ENCODE data around the gene UFC1. TPM values are rescaled to one million over a fixed set of nuclear protein-coding genes. Genes with fewer than 3 reads are reported as not detected.

Gene UFC1
- total RNA-seq, 1 donor from 2014 or later = 89.4 TPM

DNA sequence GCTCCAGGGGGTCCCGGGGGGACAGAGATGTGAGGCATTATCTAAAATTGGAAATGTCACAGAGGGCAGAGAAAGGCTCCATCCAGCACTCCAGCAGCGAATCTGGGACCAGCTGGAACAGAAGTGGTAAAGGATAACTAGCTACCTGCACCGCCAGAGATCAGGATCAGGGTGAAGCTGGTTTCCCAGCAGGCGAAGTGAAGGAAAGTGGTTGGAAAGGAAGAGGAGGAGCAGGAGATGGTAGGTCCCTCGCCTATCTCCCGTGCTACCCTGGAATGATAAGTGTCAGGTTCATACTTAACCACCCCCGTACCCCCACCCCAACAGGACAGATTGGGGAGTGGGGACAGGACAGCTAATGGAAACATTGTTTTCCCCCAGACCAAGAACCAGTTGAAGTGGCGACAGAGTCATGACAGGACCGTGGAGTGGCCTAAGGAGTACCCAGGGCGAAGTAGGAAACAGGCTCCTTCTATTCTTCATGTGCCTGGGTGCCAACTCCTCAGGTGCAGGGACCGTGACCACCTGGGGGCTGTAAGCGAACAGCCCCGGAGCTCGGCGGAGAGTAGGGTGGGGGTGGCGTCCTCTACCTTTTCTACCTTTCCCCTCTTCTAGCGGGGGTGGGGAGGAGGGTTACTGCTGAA lies 22.8 kb downstream of the UFC1 start:
- peak overlapping the region; percentile 100 for H3K4me3 Mint-ChIP-seq (ENCODE audit: unreplicated experiment)
- peak; percentile 18 for DNase-seq (ENCODE audit: low spot score)
- peaks cover 43% of the 10 kb centered on the region for H3K4me1 Mint-ChIP-seq (ENCODE audit: low read depth)
- TF ChIP-seq, protein P1, sequence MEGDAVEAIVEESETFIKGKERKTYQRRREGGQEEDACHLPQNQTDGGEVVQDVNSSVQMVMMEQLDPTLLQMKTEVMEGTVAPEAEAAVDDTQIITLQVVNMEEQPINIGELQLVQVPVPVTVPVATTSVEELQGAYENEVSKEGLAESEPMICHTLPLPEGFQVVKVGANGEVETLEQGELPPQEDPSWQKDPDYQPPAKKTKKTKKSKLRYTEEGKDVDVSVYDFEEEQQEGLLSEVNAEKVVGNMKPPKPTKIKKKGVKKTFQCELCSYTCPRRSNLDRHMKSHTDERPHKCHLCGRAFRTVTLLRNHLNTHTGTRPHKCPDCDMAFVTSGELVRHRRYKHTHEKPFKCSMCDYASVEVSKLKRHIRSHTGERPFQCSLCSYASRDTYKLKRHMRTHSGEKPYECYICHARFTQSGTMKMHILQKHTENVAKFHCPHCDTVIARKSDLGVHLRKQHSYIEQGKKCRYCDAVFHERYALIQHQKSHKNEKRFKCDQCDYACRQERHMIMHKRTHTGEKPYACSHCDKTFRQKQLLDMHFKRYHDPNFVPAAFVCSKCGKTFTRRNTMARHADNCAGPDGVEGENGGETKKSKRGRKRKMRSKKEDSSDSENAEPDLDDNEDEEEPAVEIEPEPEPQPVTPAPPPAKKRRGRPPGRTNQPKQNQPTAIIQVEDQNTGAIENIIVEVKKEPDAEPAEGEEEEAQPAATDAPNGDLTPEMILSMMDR (IDR thresholded peaks at IDR 0.05) = no peak
- H3K9me3 Mint-ChIP-seq (ENCODE audit: low read depth) = no peaks in the 10 kb centered on the region
- H3K27ac Mint-ChIP-seq (ENCODE audit: unreplicated experiment) = peak overlapping the region; percentile 99
- H3K36me3 Mint-ChIP-seq (ENCODE audit: low read depth) = peaks cover 14% of the 10 kb centered on the region
- H3K27me3 Mint-ChIP-seq (ENCODE audit: low read depth) = no peaks in the 10 kb centered on the region

GRCh38 chr1:161177112-161177935 lies 23.5 kb downstream of the UFC1 start, which contains the start of gene B4GALT3:
B4GALT3 (minus strand) TSS chr1:161177507; CDS start chr1:161176060, 1,447 bp downstream.
- peaks cover 13% of the 10 kb centered on the region for H3K36me3 Mint-ChIP-seq (ENCODE audit: low read depth)
- H3K9me3 Mint-ChIP-seq (ENCODE audit: low read depth) = no peaks in the 10 kb centered on the region
- peak; percentile 95 for DNase-seq (ENCODE audit: low spot score)
- H3K4me3 Mint-ChIP-seq (ENCODE audit: unreplicated experiment) = peak within 1 kb of the TSS; percentile 100
- peaks cover 45% of the 10 kb centered on the region for H3K4me1 Mint-ChIP-seq (ENCODE audit: low read depth)
- TF ChIP-seq, protein P1 (IDR thresholded peaks at IDR 0.05) = no peak
- peak within 1 kb of the TSS; percentile 99 for H3K27ac Mint-ChIP-seq (ENCODE audit: unreplicated experiment)
- no peaks in the 10 kb centered on the region for H3K27me3 Mint-ChIP-seq (ENCODE audit: low read depth)

DNA sequence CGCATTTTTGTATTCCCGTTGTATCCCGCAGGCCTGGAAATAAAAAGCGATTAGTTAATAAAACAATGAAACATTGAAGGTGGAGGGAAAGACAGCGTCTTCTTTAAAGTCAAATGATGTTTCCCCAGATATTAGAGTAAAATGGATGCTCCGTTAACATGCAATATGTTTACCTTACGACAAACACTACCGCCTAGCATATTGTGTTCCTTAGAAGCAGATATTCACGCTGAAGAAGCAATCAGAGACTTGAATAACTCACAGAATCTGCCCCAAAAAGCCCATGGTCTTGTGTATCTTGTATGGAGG lies 24.1 kb downstream of the UFC1 start:
- Mint-ChIP-seq H3K27ac (ENCODE audit: unreplicated experiment) (peak overlapping the region; percentile 99), H3K4me1 (ENCODE audit: low read depth) (peaks cover 44% of the 10 kb centered on the region), H3K4me3 (ENCODE audit: unreplicated experiment) (peak overlapping the region; percentile 100), H3K27me3 (ENCODE audit: low read depth) (no peaks in the 10 kb centered on the region), H3K9me3 (ENCODE audit: low read depth) (no peaks in the 10 kb centered on the region), H3K36me3 (ENCODE audit: low read depth) (peaks cover 10% of the 10 kb centered on the region)
- DNase-seq (ENCODE audit: low spot score) = no peak
- TF ChIP-seq, protein P1 (IDR thresholded peaks at IDR 0.05) = no peak

DNA sequence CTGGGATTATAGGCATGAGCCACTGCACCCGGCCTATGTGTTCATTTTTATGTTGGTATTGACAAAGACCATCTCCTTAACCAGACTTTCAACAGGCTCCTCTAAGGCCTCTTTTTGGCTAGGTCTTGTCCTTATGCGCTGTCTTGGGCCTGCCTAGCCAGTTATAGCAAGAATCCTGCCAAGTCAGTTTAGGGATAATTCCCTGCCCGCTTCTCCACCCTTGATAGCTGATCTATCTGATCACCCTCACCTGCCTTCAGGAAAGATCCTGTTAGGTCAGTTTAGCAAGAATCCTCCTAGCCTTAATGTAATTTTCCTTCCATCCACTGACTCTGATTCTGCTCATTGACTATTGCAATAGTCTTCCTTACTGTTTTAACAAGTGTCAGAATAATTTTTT lies 25.9 kb downstream of the UFC1 start:
- no peaks in the 10 kb centered on the region for H3K27me3 Mint-ChIP-seq (ENCODE audit: low read depth)
- H3K9me3 Mint-ChIP-seq (ENCODE audit: low read depth) = no peaks in the 10 kb centered on the region
- no peak for DNase-seq (ENCODE audit: low spot score)
- peaks cover 3% of the 10 kb centered on the region for H3K36me3 Mint-ChIP-seq (ENCODE audit: low read depth)
- TF ChIP-seq, protein P1 (IDR thresholded peaks at IDR 0.05) = no peak
- peaks cover 35% of the 10 kb centered on the region for H3K4me1 Mint-ChIP-seq (ENCODE audit: low read depth)
- H3K27ac Mint-ChIP-seq (ENCODE audit: unreplicated experiment) = no peak overlapping the region
- H3K4me3 Mint-ChIP-seq (ENCODE audit: unreplicated experiment) = no peak overlapping the region

- no peak overlapping the region for H3K4me3 Mint-ChIP-seq (ENCODE audit: unreplicated experiment)
- H3K9me3 Mint-ChIP-seq (ENCODE audit: low read depth) = no peaks in the 10 kb centered on the region
- H3K36me3 Mint-ChIP-seq (ENCODE audit: low read depth) = peaks cover 1% of the 10 kb centered on the region
- no peak overlapping the region for H3K27ac Mint-ChIP-seq (ENCODE audit: unreplicated experiment)
- H3K4me1 Mint-ChIP-seq (ENCODE audit: low read depth) = peaks cover 39% of the 10 kb centered on the region
- DNase-seq (ENCODE audit: low spot score) = no peak
- TF ChIP-seq, protein P1 (IDR thresholded peaks at IDR 0.05) = peak; percentile 69
- H3K27me3 Mint-ChIP-seq (ENCODE audit: low read depth) = no peaks in the 10 kb centered on the region
Measured at GRCh38 chr1:161180639-161181038, 26.9 kb downstream of the UFC1 start.
